GM21367 (cell line): ENCODE measurements around the gene FBXO41.

ENCODE experiments used
- ATAC-seq: cut with Tn5 transposase; IDR thresholded peaks from one replicate; pipeline ENCODE4 v1.9.1; 2021; ENCODE audit not compliant: unreplicated experiment

Gene FBXO41

DNA sequence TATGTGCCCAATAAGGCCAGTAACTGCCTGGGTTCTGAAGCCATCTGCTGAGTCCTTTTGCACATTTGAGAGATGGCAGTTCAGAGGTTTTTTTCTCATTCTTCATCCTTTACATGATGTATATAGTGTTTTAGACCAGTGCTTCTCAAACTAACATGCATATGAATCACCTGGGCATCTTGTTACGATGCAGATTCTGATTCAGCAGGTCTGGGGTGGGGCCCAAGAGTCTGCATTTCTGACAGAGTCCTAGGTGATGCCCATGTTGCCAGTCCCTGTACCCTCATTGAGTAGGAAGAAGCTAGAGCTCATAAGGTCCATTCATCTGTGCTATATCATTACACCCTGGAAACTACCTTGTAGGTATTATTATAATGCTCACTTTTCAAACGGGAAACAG is 66.5 kb downstream of the FBXO41 start:
- ATAC-seq = no peak

GRCh38 chr2:73217160-73217559 is 67.1 kb downstream of the FBXO41 start:
- no peak for ATAC-seq

GRCh38 chr2:73215254-73215653 is 69.0 kb downstream of the FBXO41 start:
- ATAC-seq = no peak

GRCh38 chr2:73214120-73215035 is 69.9 kb downstream of the FBXO41 start, which contains the start of gene SMYD5:
Gene SMYD5 (plus strand): TSS chr2:73214245. CDS start chr2:73214267, 22 bp downstream.
- peak; percentile 88 for ATAC-seq

- peak; percentile 60 for ATAC-seq
Observed at GRCh38 chr2:73212448-73213176, 71.7 kb downstream of the FBXO41 start.

- no peak for ATAC-seq
Observed at GRCh38 chr2:73212098-73212447, 72.2 kb downstream of the FBXO41 start.

DNA sequence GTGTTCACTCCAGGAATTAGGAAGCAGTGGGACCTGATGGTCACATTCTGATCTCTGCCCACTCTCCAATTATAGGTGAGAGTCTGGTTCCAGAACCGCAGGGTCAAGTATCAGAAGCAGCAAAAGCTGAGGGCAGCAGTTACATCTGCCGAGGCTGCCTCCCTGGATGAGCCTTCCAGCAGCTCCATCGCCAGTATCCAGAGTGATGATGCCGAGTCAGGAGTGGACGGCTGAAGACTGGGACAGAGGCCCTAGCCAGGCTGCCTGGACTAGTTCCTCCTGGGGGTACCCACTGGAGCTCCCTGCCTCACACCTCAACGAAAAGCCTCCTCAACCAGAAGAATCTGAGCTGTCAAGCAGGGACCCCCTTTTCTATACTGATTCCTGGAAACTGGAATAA is 73.6 kb downstream of the FBXO41 start:
- no peak for ATAC-seq

DNA sequence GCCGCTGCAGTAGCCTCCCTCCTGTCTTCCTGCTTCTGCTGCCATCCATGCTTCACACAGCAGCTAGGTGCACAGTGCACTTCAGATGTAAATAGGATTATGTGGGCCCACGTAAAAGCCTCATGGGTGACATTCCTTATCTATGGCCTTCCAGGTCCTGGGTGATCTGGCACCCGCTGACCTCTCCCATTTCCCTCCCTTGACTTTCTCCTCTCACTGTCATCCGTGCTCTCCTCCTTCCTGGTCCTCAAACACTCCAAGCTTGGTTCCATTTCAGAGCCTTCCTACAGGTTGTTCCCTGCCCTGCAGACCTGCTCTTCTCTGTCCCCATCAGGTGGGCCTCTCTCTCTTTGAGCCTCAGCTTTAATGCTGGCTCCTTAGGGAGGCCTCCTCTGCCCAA is 74.3 kb downstream of the FBXO41 start:
- no peak for ATAC-seq

DNA sequence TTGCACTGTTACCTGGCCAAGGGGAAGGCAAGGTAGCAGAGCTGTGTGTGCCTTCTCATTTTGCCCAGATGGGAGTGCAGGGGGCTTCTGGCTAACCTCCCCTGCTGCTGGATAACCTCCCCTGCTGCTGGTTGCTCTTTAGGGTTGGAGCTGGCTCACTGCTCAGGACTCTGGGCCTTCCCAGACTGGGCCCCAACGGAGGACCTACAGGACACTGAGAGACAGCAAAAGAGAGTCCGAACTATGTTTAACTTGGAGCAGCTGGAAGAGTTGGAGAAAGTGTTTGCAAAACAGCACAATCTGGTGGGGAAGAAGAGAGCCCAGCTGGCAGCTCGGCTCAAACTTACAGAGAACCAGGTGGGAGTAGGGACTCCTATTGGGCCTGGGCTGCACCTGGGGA is 76.0 kb downstream of the FBXO41 start:
- ATAC-seq = no peak

- no peak for ATAC-seq
Observed at GRCh38 chr2:73205611-73206010, 78.7 kb downstream of the FBXO41 start.
